Astrocyte (in vitro differentiated cells and primary cell): ENCODE measurements around the gene SLC4A5.

Experiments
- EZH2 ChIP-seq: IDR thresholded peaks from 2 replicates; pipeline ENCODE4 v1.6.1; 2012; ENCODE audit warnings: mild to moderate bottlenecking, low read length, inconsistent platforms; ENCODE audit not compliant: insufficient read depth
- TF ChIP-seq, protein P1 (sequence below): IDR thresholded peaks from 2 replicates; pipeline ENCODE4 v1.5.1; 2011; ENCODE audit warnings: low read depth, mild to moderate bottlenecking, inconsistent platforms, low read length, moderate library complexity; ENCODE audit not compliant: insufficient read depth

DNA sequence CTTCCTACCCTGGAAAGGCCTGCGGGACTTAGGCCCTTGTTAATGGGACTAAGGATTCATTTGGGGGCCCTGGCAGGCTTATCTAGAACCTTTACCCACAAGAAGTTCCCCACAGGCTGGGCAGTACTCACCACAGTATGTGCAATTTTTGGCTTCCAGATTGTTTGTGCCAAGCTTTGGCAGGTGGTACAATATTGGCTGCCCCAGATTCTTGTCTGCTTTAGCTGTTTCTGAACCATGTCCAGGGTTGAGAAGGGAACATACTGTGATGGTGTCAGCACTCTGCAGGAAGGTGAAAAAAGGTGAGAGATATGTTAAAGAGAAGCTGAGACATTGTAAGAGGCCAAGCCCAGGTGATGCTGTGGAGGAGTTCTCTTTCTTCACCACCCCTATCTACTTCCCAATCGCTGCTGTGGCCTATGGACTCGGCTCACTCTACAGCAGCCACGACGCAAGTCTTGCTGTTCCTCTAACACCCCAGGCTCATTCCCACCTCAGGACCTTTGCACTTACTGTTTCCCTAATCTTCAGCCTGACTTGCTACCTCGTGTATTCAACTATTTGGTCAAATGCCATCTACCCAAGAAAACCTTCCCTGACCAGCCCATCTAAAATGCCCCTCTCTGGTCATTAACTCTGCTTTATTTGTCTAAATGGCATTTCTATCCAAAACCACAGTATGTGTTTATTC, 9.2 kb downstream of the SLC4A5 start:
- no peak for TF ChIP-seq EZH2
- TF ChIP-seq, protein P1, sequence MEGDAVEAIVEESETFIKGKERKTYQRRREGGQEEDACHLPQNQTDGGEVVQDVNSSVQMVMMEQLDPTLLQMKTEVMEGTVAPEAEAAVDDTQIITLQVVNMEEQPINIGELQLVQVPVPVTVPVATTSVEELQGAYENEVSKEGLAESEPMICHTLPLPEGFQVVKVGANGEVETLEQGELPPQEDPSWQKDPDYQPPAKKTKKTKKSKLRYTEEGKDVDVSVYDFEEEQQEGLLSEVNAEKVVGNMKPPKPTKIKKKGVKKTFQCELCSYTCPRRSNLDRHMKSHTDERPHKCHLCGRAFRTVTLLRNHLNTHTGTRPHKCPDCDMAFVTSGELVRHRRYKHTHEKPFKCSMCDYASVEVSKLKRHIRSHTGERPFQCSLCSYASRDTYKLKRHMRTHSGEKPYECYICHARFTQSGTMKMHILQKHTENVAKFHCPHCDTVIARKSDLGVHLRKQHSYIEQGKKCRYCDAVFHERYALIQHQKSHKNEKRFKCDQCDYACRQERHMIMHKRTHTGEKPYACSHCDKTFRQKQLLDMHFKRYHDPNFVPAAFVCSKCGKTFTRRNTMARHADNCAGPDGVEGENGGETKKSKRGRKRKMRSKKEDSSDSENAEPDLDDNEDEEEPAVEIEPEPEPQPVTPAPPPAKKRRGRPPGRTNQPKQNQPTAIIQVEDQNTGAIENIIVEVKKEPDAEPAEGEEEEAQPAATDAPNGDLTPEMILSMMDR = no peak
